ENCODE measurements around the gene GSAP.

- TF ChIP-seq FOXP4 (CRISPR knock-in tag; IDR thresholded peaks at IDR 0.05): no peak
- no peak for TF ChIP-seq CTCF (IDR thresholded peaks at IDR 0.05)
- TF ChIP-seq ZNF138 (CRISPR knock-in tag; conservative IDR thresholded peaks at IDR 0.05): no peak
- TF ChIP-seq FOXJ3 (CRISPR knock-in tag; IDR thresholded peaks at IDR 0.05; ENCODE audit: borderline replicate concordance): no peak
- no peak for TF ChIP-seq GABPB1 (CRISPR knock-in tag; IDR thresholded peaks at IDR 0.05)
- no peak for TF ChIP-seq GTF2I (CRISPR knock-in tag; conservative IDR thresholded peaks at IDR 0.05)
- no peak for TF ChIP-seq RELA (CRISPR knock-in tag; IDR thresholded peaks at IDR 0.05; ENCODE audit: borderline replicate concordance)
- TF ChIP-seq FOXP1 (CRISPR knock-in tag; IDR thresholded peaks at IDR 0.05; ENCODE audit: borderline replicate concordance): no peak
- TF ChIP-seq ESRRA (CRISPR knock-in tag; IDR thresholded peaks at IDR 0.05; ENCODE audit: borderline replicate concordance): no peak
- TF ChIP-seq NFYB (CRISPR knock-in tag; conservative IDR thresholded peaks at IDR 0.05; ENCODE audit: low read depth): no peak
- TF ChIP-seq ZNF416 (CRISPR knock-in tag; IDR thresholded peaks at IDR 0.05): no peak
- no peak for TF ChIP-seq MAX (CRISPR knock-in tag; IDR thresholded peaks at IDR 0.05)
- no peak for TF ChIP-seq ATF3 (CRISPR knock-in tag; conservative IDR thresholded peaks at IDR 0.05)
- TF ChIP-seq NR3C1 (CRISPR knock-in tag; conservative IDR thresholded peaks at IDR 0.05; ENCODE audit: low read depth): no peak
Measured at GRCh38 chr7:77359599-77359998, 56.5 kb downstream of the GSAP start.
